Adrenal gland (tissue), 12 donors: ENCODE measurements around the gene SOCS2. TPM values are rescaled to one million over a fixed set of nuclear protein-coding genes. Genes with fewer than 3 reads are reported as not detected.

Experiments
- DNase-seq, 7 donors: peaks; one replicate each; pipeline ENCODE4 v3.0.0-alpha.2; 2019 to 2020
- H3K27ac ChIP-seq, 5 donors: fragments of 200-600 bp; sonication (generic) in 4 of 5; 1 replicate in 3 of 5; 2 replicates in 2 of 5; pipeline versions ENCODE4 v1.5.1 to v1.8.0; 2016 to 2020; ENCODE audit warnings: mild to moderate bottlenecking in 1 of 5
- H3K27me3 ChIP-seq: fragments of 200-600 bp; 2 replicates; pipeline ENCODE4 v1.8.0; 2021
- H3K36me3 ChIP-seq, 2 donors: fragments of 200-600 bp; replicated peaks in 1 of 2; 1 replicate in 1 of 2; 2 replicates in 1 of 2; pipeline versions ENCODE4 v1.5.1 to v1.8.0; 2018 to 2022
- H3K4me1 ChIP-seq, 2 donors: fragments of 200-600 bp; replicated peaks in 1 of 2; 1 replicate in 1 of 2; 2 replicates in 1 of 2; pipeline versions ENCODE4 v1.5.1 to v1.8.0; 2018 to 2021
- H3K4me3 ChIP-seq, 4 donors: fragments of 200-600 bp; sonication (generic) in 3 of 4; one replicate each; pipeline ENCODE4 v1.5.1; 2016 to 2018
- H3K9me3 ChIP-seq, 3 donors: fragments of 200-600 bp; sonication (generic) in 1 of 3; replicated peaks in 1 of 3; 1 replicate in 2 of 3; 2 replicates in 1 of 3; pipeline versions ENCODE4 v1.5.1 to v1.8.0; 2016 to 2021
- CTCF ChIP-seq, 6 experiments: fragments of 450-650 bp in 4 of 6; fragments of 200-600 bp in 2 of 6; sonication (generic) in 1 of 6; IDR thresholded peaks; 1 replicate in 5 of 6; 2 replicates in 1 of 6; pipeline versions ENCODE4 v1.5.1 to v1.8.0; 2016 to 2021; ENCODE audit warnings: antibody characterized with exemption in 6 of 6, mild to moderate bottlenecking in 2 of 6, moderate library complexity in 1 of 6
- POLR2A ChIP-seq, 2 donors: fragments of 450-650 bp; IDR thresholded peaks; one replicate each; pipeline ENCODE4 v1.6.1; 2017; ENCODE audit warnings: antibody characterized with exemption in 2 of 2, mild to moderate bottlenecking in 2 of 2, moderate library complexity in 1 of 2
- WGBS, 4 donors: extraction: QIAGEN DNeasy Blood & Tissue Kit in 2 of 4; methylation state at CpG; one replicate each; pipeline versions ENCODE4 v1.1.5 to v1.1.7; 2013 to 2017; 5-methylcytosine and 5-hydroxymethylcytosine counted together
- intact Hi-C, 2 donors: fragments of 100-400 bp; cut with DNase I; formaldehyde crosslinking; loops; one replicate each; pipeline versions ENCODE4 v1.14.1 to v1.15.0; 2022 to 2023
- polyA plus RNA-seq, 3 donors: library from polyadenylated mRNA; stranded (reverse); fragments of 200-250 nt in 2 of 3; fragments of 350-450 nt in 1 of 3; fragmentation: Illumina TruSeq in 1 of 3; extraction: RNeasy Lipid Tissue Mini Kit (QIAGEN cat#74804) in 1 of 3; gene quantifications; one replicate each; pipeline ENCODE4 v1.2.3, GENCODE V29; 2013 to 2014
- total RNA-seq, 9 donors: library from RNA; depleted of rRNA in 4 of 9; stranded (reverse); fragments of >200 nt in 4 of 9; fragments of 120-200 nt in 1 of 9; fragmentation: NEBNext Ultra II Directional in 1 of 9; extraction: Animal tissue kit (Norgen Biotek cat#: 25700) in 1 of 9; gene quantifications; one replicate each; pipeline versions ENCODE4 v1.1.0 to v1.2.4, GENCODE V29; 2013 to 2023
- donor health status: healthy with polysubstance abuse.
- donor health status: Bipolar disorder and iron deficiency.
- donor health status: DM: yes; HTN: yes; CAD: no.
- donor health status: DM: no; HTN: no; CAD: no.
- donor health status: DM: no; HTN: no; CAD: no.
- donor health status: DM: yes; HTN: yes; CAD: no.

SOCS2 gene
- total and polyA plus RNA-seq, 12 donors: 28.2 to 66.4 (median 43.6) TPM

GRCh38 chr12:93571365-93571924 is 1.0 kb upstream of the SOCS2 start:
- Histone ChIP-seq H3K27ac (peak overlapping the region; percentile 86 to 97 (median 95)), H3K36me3 (peaks cover 0 to 18% of the 10 kb centered on the region in 2 donors), H3K27me3 (no peaks in the 10 kb centered on the region), H3K9me3 (no peaks in the 10 kb centered on the region), H3K4me1 (peaks cover 0 to 31% of the 10 kb centered on the region in 2 donors), H3K4me3 (peak overlapping the region in 2 of 4 donors; percentile 87 to 88)
- TF ChIP-seq POLR2A (IDR thresholded peaks at IDR 0.05) (peak in 1 of 2 donors; percentile 20), CTCF (IDR thresholded peaks at IDR 0.05) (peak in 4 of 6 experiments; percentile 16 to 36 (median 26))
- intact Hi-C loops: loop anchor here (5.0 to 10.0 kb wide), 2 partner anchors 171 to 173 kb away; no protein-coding TSS in a partner anchor
- peak; percentile 75 to 88 (median 82) for DNase-seq
- WGBS, 4 donors: 1% methylated on average over 16 to 47 of the region's 47 CpGs

GRCh38 chr12:93572712-93573551 is 457 bp downstream of the SOCS2 start:
- no peaks in the 10 kb centered on the region for H3K9me3 ChIP-seq
- peak overlapping the region in 4 of 5 donors; percentile 87 to 97 (median 95) for H3K27ac ChIP-seq
- H3K4me3 ChIP-seq: peak overlapping the region; percentile 49 to 88 (median 84)
- peak; percentile 25 to 65 (median 46) for DNase-seq
- H3K4me1 ChIP-seq: peaks cover 0 to 46% of the 10 kb centered on the region in 2 donors
- intact Hi-C loops: loop anchor here (5.0 to 10.0 kb wide), 2 partner anchors 169 to 172 kb away; no protein-coding TSS in a partner anchor
- peaks cover 0 to 18% of the 10 kb centered on the region in 2 donors for H3K36me3 ChIP-seq
- H3K27me3 ChIP-seq: no peaks in the 10 kb centered on the region
- no peak for TF ChIP-seq POLR2A (IDR thresholded peaks at IDR 0.05)
- WGBS, 4 donors: 1 to 5% (median 2%) methylated on average over 10 to 75 of the region's 75 CpGs

GRCh38 chr12:93573552-93574223 is 1.2 kb downstream of the SOCS2 start:
- whole genome bisulfite sequencing, 4 donors: 7 to 16% (median 9%) methylated on average over 21 of the region's 21 CpGs
- intact Hi-C loops: loop anchor here (5.0 to 10.0 kb wide), 2 partner anchors 169 to 171 kb away; no protein-coding TSS in a partner anchor
- H3K27ac ChIP-seq: peak overlapping the region in 4 of 5 donors; percentile 87 to 97 (median 95)
- H3K27me3 ChIP-seq: no peaks in the 10 kb centered on the region
- no peak for TF ChIP-seq POLR2A (IDR thresholded peaks at IDR 0.05)
- no peak for TF ChIP-seq CTCF (IDR thresholded peaks at IDR 0.05)
- no peaks in the 10 kb centered on the region for H3K9me3 ChIP-seq
- H3K4me1 ChIP-seq: peaks cover 0 to 50% of the 10 kb centered on the region in 2 donors
- peak; percentile 18 to 60 (median 41) for DNase-seq
- H3K4me3 ChIP-seq: peak overlapping the region in 3 of 4 donors; percentile 49 to 88 (median 87)
- H3K36me3 ChIP-seq: peaks cover 0 to 18% of the 10 kb centered on the region in 2 donors

- no peak for DNase-seq
- Histone ChIP-seq H3K4me1 (peaks cover 0 to 55% of the 10 kb centered on the region in 2 donors), H3K36me3 (peaks cover 0 to 18% of the 10 kb centered on the region in 2 donors), H3K27ac (no peak overlapping the region), H3K4me3 (peak overlapping the region in 1 of 4 donors; percentile 1), H3K9me3 (no peaks in the 10 kb centered on the region), H3K27me3 (no peaks in the 10 kb centered on the region)
- WGBS, 4 donors: 54 to 77% (median 64%) methylated on average over 3 of the region's 3 CpGs
- TF ChIP-seq CTCF (IDR thresholded peaks at IDR 0.05) (no peak), POLR2A (IDR thresholded peaks at IDR 0.05) (no peak)
- intact Hi-C loops: loop anchor here in 1 of 2 donors (10.0 kb wide), 1 partner anchor 168 kb away; no protein-coding TSS in a partner anchor
Measured at GRCh38 chr12:93577222-93577621, 4.7 kb downstream of the SOCS2 start.
